ENCODE data around the gene OPCML.

DNA sequence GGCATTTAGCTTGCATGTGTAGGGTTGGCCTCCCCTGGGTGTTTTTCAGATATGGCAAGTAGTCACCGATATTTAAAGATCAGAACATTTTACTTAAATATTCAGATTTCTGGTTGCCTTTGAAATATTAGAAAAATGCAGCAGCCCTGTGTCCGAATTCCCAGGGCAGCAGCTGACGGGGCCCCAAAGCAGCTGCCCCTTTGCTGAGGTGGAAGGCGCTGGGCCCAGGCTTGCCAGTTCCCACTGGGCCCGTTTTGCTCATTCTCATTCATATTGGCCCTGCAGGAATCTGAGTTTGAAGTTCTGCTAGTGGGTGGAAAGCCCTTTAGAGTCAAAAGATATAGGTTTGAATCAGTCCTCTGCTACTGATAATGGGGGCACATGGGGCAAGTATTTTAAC, 692.1 kb downstream of the OPCML start:
- TF ChIP-seq REST (IDR thresholded peaks at IDR 0.05; ENCODE audit: insufficient replicate concordance, low read depth) (no peak), GABPA (IDR thresholded peaks at IDR 0.05; ENCODE audit: low read depth) (no peak), SPI1 (IDR thresholded peaks at IDR 0.05; ENCODE audit: borderline replicate concordance, low read depth) (no peak), CTCF (IDR thresholded peaks at IDR 0.05; ENCODE audit: insufficient read depth, low read length) (no peak)

Data from HL-60 (cell line).